SK-N-SH (cell line): Measurements from ENCODE around the gene GRIN2C. TPM values are rescaled to one million over a fixed set of nuclear protein-coding genes. Genes with fewer than 3 reads are reported as not detected.
A peak's percentile ranks its signal among the peaks of the same experiment; 100 is the strongest.

Experiments
- CTCF ChIA-PET: fragments of 300-600, 350-600 bp; formaldehyde crosslinking; extraction: SDS; loops from one replicate; lab custom pipeline; 2021; lab: Yijun Ruan, JAX
- POLR2A ChIA-PET: fragments of 350-600 bp; sonication (Branson Sonifier 250); formaldehyde crosslinking; extraction: SDS; loops from one replicate; lab custom pipeline; 2020; ENCODE audit warnings: antibody characterized with exemption, inconsistent platforms; lab: Yijun Ruan, JAX
- DNase-seq: peaks from one replicate; pipeline ENCODE4 v3.0.0; 2012
- H2AFZ ChIP-seq: fragments of 200-600 bp; sonication (generic); 2 replicates; pipeline ENCODE4 v1.8.1; 2016; ENCODE audit warnings: antibody characterized with exemption, mild to moderate bottlenecking, low read depth
- H3F3A ChIP-seq: fragments of 200-600 bp; sonication (generic); replicated peaks from 2 replicates; pipeline ENCODE3; 2016; ENCODE audit warnings: antibody characterized with exemption, mild to moderate bottlenecking; ENCODE audit not compliant: insufficient read depth
- H3K27ac ChIP-seq, 2 experiments: fragments of 200-500 bp in 1 of 2; fragments of 200-600 bp in 1 of 2; sonication (Bioruptor generic) in 1 of 2; sonication (generic), shearing (Covaris generic) in 1 of 2; 2 replicates each; pipeline versions ENCODE4 v1.5.1 to v1.6.1; 2014 to 2016; ENCODE audit warnings: low read depth in 2 of 2, inconsistent platforms in 1 of 2, low read length in 1 of 2, mild to moderate bottlenecking in 1 of 2, mixed read lengths in 1 of 2
- H3K27me3 ChIP-seq: fragments of 200-600 bp; sonication (generic), shearing (Covaris generic); 2 replicates; pipeline ENCODE4 v1.6.1; 2016; ENCODE audit warnings: mixed run types; ENCODE audit not compliant: insufficient read depth
- H3K36me3 ChIP-seq, 2 experiments: fragments of 200-500 bp in 1 of 2; fragments of 200-600 bp in 1 of 2; sonication (Bioruptor generic) in 1 of 2; sonication (generic) in 1 of 2; replicated peaks in 1 of 2; 2 replicates each; pipeline versions ENCODE3 to v1.5.1; 2014 to 2016; ENCODE audit warnings: low read length in 1 of 2, mild to moderate bottlenecking in 1 of 2; ENCODE audit not compliant: insufficient read depth in 2 of 2, control insufficient read depth in 1 of 2
- H3K4me1 ChIP-seq, 2 experiments: fragments of 200-500 bp in 1 of 2; fragments of 200-600 bp in 1 of 2; sonication (Bioruptor generic) in 1 of 2; sonication (generic), shearing (Covaris generic) in 1 of 2; 2 replicates each; pipeline versions ENCODE4 v1.5.1 to v1.6.1; 2014 to 2016; ENCODE audit warnings: low read depth in 1 of 2, low read length in 1 of 2, mixed run types in 1 of 2; ENCODE audit not compliant: insufficient read depth in 2 of 2, control insufficient read depth in 1 of 2
- H3K4me2 ChIP-seq: fragments of 200-600 bp; sonication (generic), shearing (Covaris generic); 2 replicates; pipeline ENCODE4 v1.6.1; 2017; ENCODE audit warnings: mixed run types
- H3K4me3 ChIP-seq, 2 experiments: fragments of 200-500 bp in 1 of 2; fragments of 200-600 bp in 1 of 2; sonication (Bioruptor generic) in 1 of 2; sonication (generic), shearing (Covaris generic) in 1 of 2; 2 replicates each; pipeline versions ENCODE4 v1.5.1 to v1.8.1; 2014 to 2016; ENCODE audit warnings: low read depth in 2 of 2, inconsistent platforms in 1 of 2, low read length in 1 of 2, mild to moderate bottlenecking in 1 of 2, mixed read lengths in 1 of 2, moderate library complexity in 1 of 2
- H3K79me2 ChIP-seq: fragments of 200-600 bp; sonication (generic); 2 replicates; pipeline ENCODE4 v1.8.1; 2017; ENCODE audit warnings: mild to moderate bottlenecking; ENCODE audit not compliant: insufficient read depth
- H3K9ac ChIP-seq: fragments of 200-600 bp; sonication (generic); 2 replicates; pipeline ENCODE4 v1.6.1; 2017; ENCODE audit warnings: mixed run types
- H3K9me2 ChIP-seq: fragments of 200-600 bp; sonication (generic); 2 replicates; pipeline ENCODE4 v1.6.1; 2017; ENCODE audit warnings: mixed run types
- H3K9me3 ChIP-seq: fragments of 200-600 bp; sonication (generic); 2 replicates; pipeline ENCODE4 v1.6.1; 2017; ENCODE audit warnings: mixed run types, mild to moderate bottlenecking, moderate library complexity
- H4K20me1 ChIP-seq: fragments of 200-600 bp; sonication (generic); 2 replicates; pipeline ENCODE4 v1.6.1; 2017; ENCODE audit warnings: mild to moderate bottlenecking, mixed run types; ENCODE audit not compliant: insufficient read depth
- FOXM1 ChIP-seq: IDR thresholded peaks from 2 replicates; pipeline ENCODE4 v1.4.0; 2012; ENCODE audit warnings: low read depth, mild to moderate bottlenecking
- MEF2A ChIP-seq: IDR thresholded peaks from 2 replicates; pipeline ENCODE4 v1.4.0; 2012; ENCODE audit warnings: low read depth, borderline replicate concordance
- PBX3 ChIP-seq: IDR thresholded peaks from 2 replicates; pipeline ENCODE4; 2012
- RFX5 ChIP-seq: IDR thresholded peaks from 2 replicates; pipeline ENCODE4 v1.6.1; 2012; ENCODE audit warnings: mild to moderate bottlenecking, improper control_type of control experiment, low read length
- TEAD4 ChIP-seq: IDR thresholded peaks from 2 replicates; pipeline ENCODE4 v1.4.0; 2012; ENCODE audit warnings: mild to moderate bottlenecking, borderline replicate concordance; ENCODE audit not compliant: insufficient read depth
- ZBTB33 ChIP-seq: IDR thresholded peaks from 2 replicates; pipeline ENCODE4 v1.4.0; 2012; ENCODE audit warnings: low read depth, borderline replicate concordance
- WGBS: methylation state at CpG from one replicate; pipeline ENCODE4 v1.1.6; 2017; ENCODE audit warnings: low lambda C conversion rate; 5-methylcytosine and 5-hydroxymethylcytosine counted together
- polyA plus RNA-seq, 3 experiments: library from polyadenylated mRNA; depleted of rRNA; stranded (reverse); fragments of >200 nt; gene quantifications; 2 replicates each; pipeline ENCODE4 v1.2.3, GENCODE V29; 2012
- TF ChIP-seq, protein P1 (sequence below): fragments of 200-600 bp; sonication (generic); IDR thresholded peaks from 2 replicates; pipeline ENCODE4 v1.6.1; 2017; ENCODE audit warnings: antibody characterized with exemption, mild to moderate bottlenecking, moderate library complexity

The GRIN2C gene
- polyA plus RNA-seq, 1 of the 3 experiments (the other 2 are of a cell fraction): 0.39 TPM

DNA sequence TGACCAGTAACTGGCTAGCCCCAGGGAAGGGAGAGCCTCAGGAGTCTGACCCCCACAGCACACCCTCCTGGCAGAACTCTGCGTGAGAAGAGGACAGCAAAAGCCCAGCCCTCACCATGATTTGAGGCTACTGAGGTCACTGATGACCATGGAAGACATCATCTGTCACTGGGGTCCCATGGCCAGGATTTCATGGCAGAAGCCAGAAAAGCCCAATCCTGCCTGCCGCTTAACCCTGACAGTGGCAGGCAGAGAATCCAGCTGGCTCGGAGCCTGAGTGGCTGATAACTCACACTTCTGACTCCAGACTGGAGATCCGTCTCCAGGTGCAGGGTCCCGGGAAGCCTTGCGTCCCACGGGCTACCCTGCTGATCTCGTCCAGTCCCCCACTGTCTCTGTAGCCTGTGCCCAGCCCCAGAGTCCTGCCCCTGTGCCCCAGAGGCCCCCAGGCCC lies 17.5 kb downstream of the GRIN2C start:
- WGBS: 54% methylated on average over 8 of the region's 8 CpGs
- Histone ChIP-seq H3K4me2 (peak overlapping the region; percentile 63; the same call in 1 of the 2 replicates), H3K27ac (no peak overlapping the region), H3K9ac (no peak overlapping the region), H3K9me2 (no peaks in the 10 kb centered on the region), H3K9me3 (no peaks in the 10 kb centered on the region), H3K4me3 (peak overlapping the region; percentile 50 to 51; a peak in 3 of 4 replicates), H4K20me1 (no peaks in the 10 kb centered on the region), H3K27me3 (no peaks in the 10 kb centered on the region), H3K4me1 (peaks cover 0 to 16% of the 10 kb centered on the region in 2 experiments; a peak in 1 of 4 replicates), H3F3A (no peaks in the 10 kb centered on the region), H3K79me2 (no peaks in the 10 kb centered on the region), H2AFZ (peak overlapping the region; percentile 79; the same call in 1 of the 2 replicates), H3K36me3 (peaks cover 0 to 4% of the 10 kb centered on the region in 2 experiments)
- DNase-seq: peak; percentile 66
- ChIA-PET CTCF (interaction anchor here (1.0 to 98.1 kb wide), 7 partner anchors 18 to 119 kb away, joined by 3 to 3869 read pairs (median 9); partner anchors contain the start of genes FDXR, GRIN2C, NAT9 and OTOP2), POLR2A (interaction anchor here (1.2 to 2.2 kb wide), 4 partner anchors 14 to 170 kb away, joined by 3 to 9 read pairs (median 7); partner anchors contain the start of gene FDXR)
- TF ChIP-seq MEF2A (no peak), RFX5 (peak; percentile 81), ZBTB33 (no peak), FOXM1 (no peak)

DNA sequence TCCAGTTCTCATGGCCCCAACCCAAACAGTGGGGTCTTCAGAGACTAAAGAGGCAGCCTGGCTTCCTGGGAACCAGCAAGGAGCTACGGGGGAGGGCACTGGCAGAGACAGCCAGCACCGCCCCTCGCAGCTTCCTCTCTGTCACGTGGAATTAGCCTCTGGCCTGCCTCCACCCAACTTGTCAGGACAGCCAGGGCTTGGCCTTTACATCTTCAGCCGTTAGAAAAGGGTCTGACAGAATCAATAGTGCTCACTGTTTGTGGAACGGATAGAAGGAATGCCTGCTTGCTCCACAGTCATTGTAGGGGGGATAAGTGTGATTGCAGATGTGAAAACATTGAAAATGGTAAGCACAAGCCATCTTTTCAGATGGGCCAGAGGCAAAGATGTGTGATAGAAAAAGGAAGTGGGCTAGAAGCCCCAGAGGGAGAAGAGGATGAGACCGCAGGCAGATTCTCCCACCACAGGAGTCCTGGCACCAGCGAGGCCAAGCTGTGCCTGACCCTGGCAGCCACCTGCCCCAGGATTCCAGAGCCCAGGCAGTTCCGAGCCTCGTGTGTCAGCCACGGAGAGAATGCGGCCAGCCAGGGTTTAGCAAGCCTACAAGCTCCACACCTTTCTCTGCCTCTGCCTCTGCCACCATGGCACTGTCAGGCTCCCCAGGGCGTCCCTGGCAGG lies 18.6 kb downstream of the GRIN2C start:
- Histone ChIP-seq H3K9me3 (no peaks in the 10 kb centered on the region), H3K36me3 (peaks cover 0 to 14% of the 10 kb centered on the region in 2 experiments), H3K9ac (no peak overlapping the region), H3K4me3 (no peak overlapping the region), H3K27ac (no peak overlapping the region), H4K20me1 (no peaks in the 10 kb centered on the region), H3K4me2 (no peak overlapping the region), H3K27me3 (no peaks in the 10 kb centered on the region), H3K79me2 (no peaks in the 10 kb centered on the region), H3K4me1 (peaks cover 0 to 16% of the 10 kb centered on the region in 2 experiments; a peak in 1 of 4 replicates), H3F3A (no peaks in the 10 kb centered on the region), H2AFZ (no peak overlapping the region), H3K9me2 (no peaks in the 10 kb centered on the region)
- ChIA-PET CTCF (interaction anchor here (1.1 to 98.1 kb wide), 5 partner anchors 19 to 121 kb away, joined by 3 to 3869 read pairs (median 16); partner anchors contain the start of genes FDXR, GRIN2C, NAT9 and OTOP2), POLR2A (interaction anchor here (1.2 kb wide), 1 partner anchor 9 kb away, joined by 3 read pairs; no protein-coding TSS in a partner anchor)
- WGBS: 82% methylated on average over 13 of the region's 13 CpGs
- TF ChIP-seq, protein P1, sequence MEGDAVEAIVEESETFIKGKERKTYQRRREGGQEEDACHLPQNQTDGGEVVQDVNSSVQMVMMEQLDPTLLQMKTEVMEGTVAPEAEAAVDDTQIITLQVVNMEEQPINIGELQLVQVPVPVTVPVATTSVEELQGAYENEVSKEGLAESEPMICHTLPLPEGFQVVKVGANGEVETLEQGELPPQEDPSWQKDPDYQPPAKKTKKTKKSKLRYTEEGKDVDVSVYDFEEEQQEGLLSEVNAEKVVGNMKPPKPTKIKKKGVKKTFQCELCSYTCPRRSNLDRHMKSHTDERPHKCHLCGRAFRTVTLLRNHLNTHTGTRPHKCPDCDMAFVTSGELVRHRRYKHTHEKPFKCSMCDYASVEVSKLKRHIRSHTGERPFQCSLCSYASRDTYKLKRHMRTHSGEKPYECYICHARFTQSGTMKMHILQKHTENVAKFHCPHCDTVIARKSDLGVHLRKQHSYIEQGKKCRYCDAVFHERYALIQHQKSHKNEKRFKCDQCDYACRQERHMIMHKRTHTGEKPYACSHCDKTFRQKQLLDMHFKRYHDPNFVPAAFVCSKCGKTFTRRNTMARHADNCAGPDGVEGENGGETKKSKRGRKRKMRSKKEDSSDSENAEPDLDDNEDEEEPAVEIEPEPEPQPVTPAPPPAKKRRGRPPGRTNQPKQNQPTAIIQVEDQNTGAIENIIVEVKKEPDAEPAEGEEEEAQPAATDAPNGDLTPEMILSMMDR: no peak
- TF ChIP-seq TEAD4 (no peak), PBX3 (peak; percentile 28; the same call in 1 of the 2 replicates)
- no peak for DNase-seq
